GM12878 (cell line): ENCODE measurements around the gene TCP1. TPM values are rescaled to one million over a fixed set of nuclear protein-coding genes. Genes with fewer than 3 reads are reported as not detected.

Experiments
- ATAC-seq: fragments of 200-7000 bp; cut with Tn5 transposase; 3 replicates; pipeline ENCODE4 v1.9.1; 2020; ENCODE audit warnings: mild to moderate bottlenecking, moderate library complexity
- BruUV-seq: library from RNA; stranded (reverse); fragments of 400-500 nt; replicated peaks from 2 replicates; lab custom pipeline; 2021; lab: Mats Ljungman, UMichigan
- CTCF ChIA-PET: fragments of 300-600 bp; sonication (Branson Sonifier 250); formaldehyde crosslinking; extraction: SDS; loops from one replicate; lab custom pipeline; 2021; ENCODE audit warnings: inconsistent platforms; lab: Yijun Ruan, JAX
- POLR2A ChIA-PET: fragments of 350-600 bp; formaldehyde crosslinking; extraction: SDS; loops from one replicate; lab custom pipeline; 2021; ENCODE audit warnings: inconsistent platforms; lab: Charles Lee
- RAD21 ChIA-PET: fragments of 300-600 bp; sonication (Branson Sonifier 250); formaldehyde crosslinking; loops from one replicate; lab custom pipeline; 2023; ENCODE audit warnings: antibody characterized with exemption; ENCODE audit not compliant: unreplicated experiment; lab: Charles Lee
- SMC1A ChIA-PET: fragments of 300-600 bp; sonication (Branson Sonifier 250); formaldehyde crosslinking; loops from one replicate; lab custom pipeline; 2023; ENCODE audit not compliant: unreplicated experiment, uncharacterized antibody; lab: Charles Lee
- DNase-seq: peaks from one replicate; pipeline ENCODE4 v3.0.0-alpha.2; 2011; ENCODE audit warnings: low read depth, low spot score
- FAIRE-seq: peaks from 3 replicates; lab custom pipeline; 2011; peaks lifted over from hg19 to GRCh38; lab: Jason Lieb, UNC
- H2AFZ ChIP-seq: 2 replicates; pipeline ENCODE4 v1.6.0; 2011; ENCODE audit warnings: low read depth, low read length, control low read depth; ENCODE audit not compliant: control insufficient read depth
- H3K27ac ChIP-seq: 2 replicates; pipeline ENCODE4 v1.5.1; 2011; ENCODE audit warnings: control low read depth; ENCODE audit not compliant: control insufficient read depth, insufficient read depth
- H3K27me3 ChIP-seq, 2 experiments: replicated peaks in 1 of 2; 2 replicates each; pipeline versions ENCODE4 v1.6.0 to v1.6.1; 2011; ENCODE audit warnings: low read length in 1 of 2; ENCODE audit not compliant: control insufficient read depth in 2 of 2, insufficient read depth in 2 of 2
- H3K36me3 ChIP-seq, 2 experiments: 2 replicates each; pipeline ENCODE4 v1.5.1; 2011; ENCODE audit warnings: low read length in 1 of 2; ENCODE audit not compliant: control insufficient read depth in 2 of 2, insufficient read depth in 2 of 2
- H3K4me1 ChIP-seq: 2 replicates; pipeline ENCODE4 v1.6.1; 2011; ENCODE audit warnings: mild to moderate bottlenecking, low read length, moderate library complexity, mixed read lengths; ENCODE audit not compliant: control insufficient read depth, insufficient read depth
- H3K4me2 ChIP-seq: 2 replicates; pipeline ENCODE4 v1.6.0; 2011; ENCODE audit warnings: control low read depth; ENCODE audit not compliant: control insufficient read depth, insufficient read depth
- H3K4me3 ChIP-seq: fragments of 200-600 bp; sonication (generic); 2 replicates; pipeline ENCODE4 v1.5.1; 2016
- H3K79me2 ChIP-seq: 2 replicates; pipeline ENCODE4 v1.6.0; 2011; ENCODE audit warnings: low read length; ENCODE audit not compliant: control insufficient read depth, insufficient read depth
- H3K9ac ChIP-seq: 2 replicates; pipeline ENCODE4 v1.8.0; 2011; ENCODE audit warnings: low read length, control low read depth, mixed read lengths; ENCODE audit not compliant: control insufficient read depth, insufficient read depth
- H3K9me3 ChIP-seq: replicated peaks from 3 replicates; pipeline ENCODE4 v1.5.1; 2011; ENCODE audit warnings: mild to moderate bottlenecking, low read length; ENCODE audit not compliant: control insufficient read depth, insufficient read depth
- H4K20me1 ChIP-seq: 2 replicates; pipeline ENCODE4 v1.6.0; 2011; ENCODE audit not compliant: control insufficient read depth, insufficient read depth
- BCL11A ChIP-seq: IDR thresholded peaks from 2 replicates; pipeline ENCODE4 v1.6.1; 2011; ENCODE audit warnings: low read depth, low read length
- BCL3 ChIP-seq: IDR thresholded peaks from 2 replicates; pipeline ENCODE4 v1.6.1; 2011; ENCODE audit warnings: borderline replicate concordance, low read depth, mild to moderate bottlenecking, moderate library complexity, low read length; ENCODE audit not compliant: insufficient read depth, poor library complexity, severe bottlenecking
- ELK1 ChIP-seq: IDR thresholded peaks from 2 replicates; pipeline ENCODE4 v1.6.1; 2012; ENCODE audit warnings: low read depth, low read length, improper control_type of control experiment
- IRF3 ChIP-seq: fragments of 450-650 bp; IDR thresholded peaks from 2 replicates; pipeline ENCODE4 v1.6.1; 2014; ENCODE audit warnings: mild to moderate bottlenecking
- JUND ChIP-seq: IDR thresholded peaks from 2 replicates; pipeline ENCODE4 v1.6.1; 2012; ENCODE audit warnings: low read depth, mild to moderate bottlenecking, low read length, improper control_type of control experiment, moderate library complexity
- NFIC ChIP-seq: IDR thresholded peaks from 2 replicates; pipeline ENCODE4 v1.6.1; 2012; ENCODE audit warnings: low read depth, mild to moderate bottlenecking, inconsistent platforms, low read length, moderate library complexity
- NR2C2 ChIP-seq: IDR thresholded peaks from 2 replicates; pipeline ENCODE4 v1.6.1; 2011; ENCODE audit warnings: borderline replicate concordance, low read depth; ENCODE audit not compliant: control insufficient read depth, insufficient read length
- PAX5 ChIP-seq: IDR thresholded peaks from 2 replicates; pipeline ENCODE4 v1.6.1; 2011; ENCODE audit warnings: low read depth, low read length, borderline replicate concordance
- SRF ChIP-seq, 2 experiments: IDR thresholded peaks; 2 replicates each; pipeline ENCODE4 v1.6.1; 2011; ENCODE audit warnings: low read depth in 2 of 2, low read length in 2 of 2, mild to moderate bottlenecking in 1 of 2, moderate library complexity in 1 of 2
- TBL1XR1 ChIP-seq: IDR thresholded peaks from 2 replicates; pipeline ENCODE4 v1.6.1; 2012; ENCODE audit warnings: low read depth, low read length, improper control_type of control experiment
- TCF12 ChIP-seq: IDR thresholded peaks from 2 replicates; pipeline ENCODE4 v1.6.1; 2011; ENCODE audit warnings: low read depth, mild to moderate bottlenecking, low read length
- WGBS: methylation state at CpG from one replicate; pipeline ENCODE4 v1.1.6; 2016; ENCODE audit warnings: low lambda C conversion rate; ENCODE audit not compliant: insufficient replicate concordance, insufficient coverage; ENCODE audit errors: missing lambda C conversion rate; 5-methylcytosine and 5-hydroxymethylcytosine counted together
- in situ Hi-C: fragments of 300-500 bp; cut with MboI; formaldehyde crosslinking; loops from 9 replicates; pipeline ENCODE4 v1.14.3; 2018; ENCODE audit warnings: mixed read lengths
- intact Hi-C: fragments of 100-400 bp; cut with micrococcal nuclease; formaldehyde crosslinking; loops from one replicate; pipeline ENCODE4 v1.14.2; 2022; ENCODE audit not compliant: unreplicated experiment
- polyA plus RNA-seq, 11 experiments: library from polyadenylated mRNA; depleted of rRNA in 4 of 11; unstranded in 6 of 11; stranded (reverse) in 5 of 11; fragments of >200 nt; fragmentation: Nextera tagmentation in 4 of 11; fragmentation: Illumina TruSeq in 1 of 11; extraction: Ambion mirVana in 4 of 11; extraction: Trizol in 1 of 11; gene quantifications; 1 replicate in 1 of 11; 2 replicates in 10 of 11; pipeline versions ENCODE4 v1.2.1 to v1.2.3, GENCODE V29; 2011 to 2016; ENCODE audit warnings: inconsistent platforms in 2 of 11, missing spikeins in 2 of 11, low read depth in 1 of 11
- total RNA-seq, 4 experiments: library from RNA; depleted of rRNA in 3 of 4; stranded (reverse); fragments of >200 nt in 3 of 4; fragmentation: Illumina TruSeq in 1 of 4; extraction: Trizol in 1 of 4; gene quantifications; 2 replicates each; pipeline versions ENCODE4 v1.2.1 to v1.2.3, GENCODE V29; 2013 to 2021

TCP1 gene
- total and polyA plus RNA-seq, 10 of the 15 experiments (the other 5 are each of a cell fraction or from before 2014, with no cell fraction given) = 133 to 457 (median 306) TPM

GRCh38 chr6:159742165-159742564 lies 47.2 kb downstream of the TCP1 start:
- FAIRE-seq (no peak), DNase-seq (no peak), ATAC-seq (no peak)
- in situ Hi-C loops = no loop called here
- ChIA-PET SMC1A (no interaction called here), CTCF (interaction anchor here (0.9 kb wide), 1 partner anchor 61 kb away, joined by 5 read pairs; no protein-coding TSS in a partner anchor), POLR2A (no interaction called here), RAD21 (no interaction called here)
- no TSS peak for BruUV-seq
- Histone ChIP-seq H3K9ac (no peak overlapping the region), H3K4me1 (no peaks in the 10 kb centered on the region), H3K36me3 (peaks cover 8 to 49% of the 10 kb centered on the region in 2 experiments), H4K20me1 (no peaks in the 10 kb centered on the region), H3K9me3 (no peaks in the 10 kb centered on the region), H3K79me2 (peaks cover 27% of the 10 kb centered on the region), H3K27me3 (no peaks in the 10 kb centered on the region), H3K4me2 (no peak overlapping the region), H3K27ac (no peak overlapping the region), H2AFZ (no peak overlapping the region), H3K4me3 (no peak overlapping the region)
- WGBS = 100% methylated on average over 1 of the region's 1 CpG
- intact Hi-C loops = no loop called here
- TF ChIP-seq BCL11A = no peak
- no peak for TF ChIP-seq IRF3
- no peak for TF ChIP-seq NFIC
- no peak for TF ChIP-seq NR2C2
- TF ChIP-seq SRF (IDR thresholded peaks at IDR 0.05; ENCODE audit: low read depth in 2 of 2, low read length in 2 of 2) = no peak
- TF ChIP-seq ELK1 = no peak
- TF ChIP-seq TBL1XR1 = no peak
- no peak for TF ChIP-seq BCL3
- TF ChIP-seq TCF12 = no peak
- TF ChIP-seq JUND = no peak
- TF ChIP-seq PAX5 = no peak
